SH-SY5Y (cell line): Measurements from ENCODE around the gene HDGF.
A peak's percentile ranks its signal among the peaks of the same experiment; 100 is the strongest.

Source experiments
- GATA2 ChIP-seq: IDR thresholded peaks from 2 replicates; pipeline ENCODE4 v1.6.1; 2011; ENCODE audit warnings: mild to moderate bottlenecking, low read depth, low read length
- GATA3 ChIP-seq: IDR thresholded peaks from 2 replicates; pipeline ENCODE4 v1.6.1; 2011; ENCODE audit warnings: low read depth, mild to moderate bottlenecking, low read length, moderate library complexity

The HDGF gene

DNA sequence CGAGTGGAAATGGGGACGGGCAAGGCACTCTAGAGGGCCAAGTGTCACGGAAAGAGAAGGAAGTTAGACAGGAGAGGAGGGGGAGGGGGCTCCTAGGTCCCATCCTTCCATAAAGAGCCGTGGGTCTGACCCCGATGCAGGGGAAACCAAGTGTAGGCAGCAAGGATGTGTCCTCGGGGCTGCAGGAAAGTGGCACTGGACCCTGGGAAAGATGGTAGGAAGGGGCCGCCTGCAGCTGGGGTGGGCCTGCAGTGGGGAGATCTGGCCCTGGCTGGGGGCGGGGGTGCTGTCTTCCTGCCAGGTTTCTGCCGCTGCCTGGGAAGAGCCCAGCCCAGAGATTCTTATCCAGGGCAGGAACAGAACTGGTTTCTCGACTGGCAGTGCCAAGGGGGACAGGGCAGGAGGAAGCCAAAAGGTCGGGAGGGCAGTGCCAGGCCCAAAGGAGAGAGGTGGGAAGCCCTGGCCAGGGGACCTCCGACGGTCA, 59.0 kb downstream of the HDGF start:
- TF ChIP-seq GATA2 (peak; percentile 98), GATA3 (no peak)
